Measurements from ENCODE around the gene ALG12. TPM values are rescaled to one million over a fixed set of nuclear protein-coding genes. Genes with fewer than 3 reads are reported as not detected.

The ALG12 gene
- total and polyA plus RNA-seq, 2 of the 4 experiments (the other 2 are of a cell fraction) = 7.2 to 10.9 TPM

DNA sequence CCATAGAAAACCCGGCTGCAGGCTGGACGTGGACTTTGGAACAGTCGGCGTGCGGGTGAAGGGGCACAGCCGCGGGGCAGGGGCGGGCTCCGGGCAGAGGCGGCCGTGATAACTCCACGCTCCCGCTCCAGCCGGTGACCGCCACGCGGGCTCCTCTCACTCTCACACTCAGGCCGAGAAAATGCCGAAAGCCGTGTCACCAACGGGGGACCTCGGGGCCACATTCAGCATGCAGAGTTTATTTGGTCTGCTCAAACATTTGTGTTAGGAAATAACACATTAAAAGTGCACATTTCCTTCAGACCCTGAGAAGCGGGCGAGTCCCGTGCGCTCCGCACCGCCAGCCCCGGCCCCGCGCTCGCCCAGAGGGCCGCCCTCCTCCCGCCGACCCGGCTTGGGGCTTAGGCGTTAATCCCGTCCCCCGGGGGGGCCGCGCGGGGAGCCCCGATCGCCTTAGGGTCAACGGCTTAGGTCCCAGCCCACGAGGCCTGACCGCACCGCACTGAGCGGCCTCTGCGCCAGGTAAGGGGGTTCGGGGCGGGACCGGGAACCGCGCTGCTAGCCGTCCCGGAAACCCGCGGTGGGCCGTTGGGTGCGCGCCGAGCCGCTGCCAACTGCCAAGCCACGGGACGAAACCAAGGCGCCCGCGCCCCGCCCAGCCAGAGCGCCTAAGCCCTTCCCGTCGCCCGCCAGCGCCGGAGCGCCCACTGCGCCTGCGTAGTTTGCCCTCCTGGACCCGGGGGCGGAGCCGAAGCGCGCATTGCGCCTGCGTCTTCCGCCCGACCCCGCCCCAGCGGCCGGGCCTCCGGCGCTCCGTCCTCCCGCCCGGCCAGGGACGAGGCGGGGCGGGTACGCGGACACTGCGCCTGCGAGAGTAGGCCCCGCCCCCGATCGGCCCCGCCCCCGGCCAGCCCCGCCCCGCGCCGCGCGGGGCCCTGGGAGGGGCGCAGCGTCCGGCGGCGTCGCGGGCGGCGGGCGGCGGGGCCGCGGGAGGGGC, 65.0 kb downstream of the ALG12 start, which contains the start of gene ZBED4:
Gene ZBED4, plus strand, starts transcription at position 947 of the 997 bp plus-strand sequence. CDS start 29,819 bp downstream, outside the sequence.
- WGBS, 2 experiments (ENCODE audit: extremely low coverage in 2 of 2, insufficient read length in 1 of 2) = 1% methylated on average over 39 of the region's 127 CpGs; no CpG with 5 or more reads in 1 of the 2 experiments
- H3K18ac ChIP-seq (ENCODE audit: low read depth, low read length) = peak within 1 kb of the TSS; percentile 14; the same call in 1 of the 2 replicates
- H4K8ac ChIP-seq (ENCODE audit: low read depth in 2 of 2, low read length in 2 of 2) = peak within 1 kb of the TSS; percentile 91 to 96
- H3K36me3 ChIP-seq (ENCODE audit: control insufficient read depth, insufficient read depth, low read length) = peaks cover 5% of the 10 kb centered on the region
- dilution Hi-C loops (cut with HindIII; ENCODE audit: low sequenced_read_pairs, unreplicated experiment) (no loop called here), in situ Hi-C loops (cut with MboI; ENCODE audit: low sequenced_read_pairs) (no loop called here), intact Hi-C loops (cut with micrococcal nuclease) (no loop called here)
- peaks cover 6% of the 10 kb centered on the region for H3K4me1 ChIP-seq (ENCODE audit: control insufficient read depth, insufficient read depth, low read length)
- peaks cover 38% of the 10 kb centered on the region for H4K20me1 ChIP-seq (ENCODE audit: insufficient read depth, low read length)
- H2AK9ac ChIP-seq (replicated peaks; ENCODE audit: low read depth, low read length, poor library complexity) = peak within 1 kb of the TSS; percentile 96
- H3K4me2 ChIP-seq (ENCODE audit: low read depth, low read length) = peak within 1 kb of the TSS; percentile 94
- TF ChIP-seq MAZ (IDR thresholded peaks at IDR 0.05; ENCODE audit: borderline replicate concordance, low read depth, low read length) = peak; percentile 93
- no peak for TF ChIP-seq RCOR1 (IDR thresholded peaks at IDR 0.05; ENCODE audit: insufficient replicate concordance, low read length)
- peak; percentile 53; the same call in 1 of the 2 replicates for TF ChIP-seq POLR2A (IDR thresholded peaks at IDR 0.05; ENCODE audit: low read depth, low read length)
- TF ChIP-seq CEBPB (IDR thresholded peaks at IDR 0.05; ENCODE audit: low read depth, low read length) = no peak
- TF ChIP-seq, protein P1, sequence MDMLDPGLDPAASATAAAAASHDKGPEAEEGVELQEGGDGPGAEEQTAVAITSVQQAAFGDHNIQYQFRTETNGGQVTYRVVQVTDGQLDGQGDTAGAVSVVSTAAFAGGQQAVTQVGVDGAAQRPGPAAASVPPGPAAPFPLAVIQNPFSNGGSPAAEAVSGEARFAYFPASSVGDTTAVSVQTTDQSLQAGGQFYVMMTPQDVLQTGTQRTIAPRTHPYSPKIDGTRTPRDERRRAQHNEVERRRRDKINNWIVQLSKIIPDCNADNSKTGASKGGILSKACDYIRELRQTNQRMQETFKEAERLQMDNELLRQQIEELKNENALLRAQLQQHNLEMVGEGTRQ (IDR thresholded peaks at IDR 0.05; ENCODE audit: low read depth, low read length) = peak; percentile 21; the same call in 1 of the 2 replicates
- TF ChIP-seq MXI1 (IDR thresholded peaks at IDR 0.05; ENCODE audit: borderline replicate concordance, low read depth, low read length) = peak; percentile 18; the same call in 1 of the 2 replicates
- H3K4me3 ChIP-seq (ENCODE audit: insufficient read depth, low read depth, low read length) = peak within 1 kb of the TSS; percentile 78
- POLR2A ChIA-PET (ENCODE audit: unreplicated experiment) = no interaction called here
- peak within 1 kb of the TSS; percentile 80; the same call in 1 of the 2 replicates for H2AK5ac ChIP-seq (ENCODE audit: low read depth, low read length)
- H3K27me3 ChIP-seq (ENCODE audit: control insufficient read depth, insufficient read depth, low read length) = peaks cover 27% of the 10 kb centered on the region
- peak within 1 kb of the TSS; percentile 87 for H2BK5ac ChIP-seq (ENCODE audit: low read depth, low read length, poor library complexity, severe bottlenecking)
- H3K56ac ChIP-seq (ENCODE audit: extremely low read depth, insufficient read depth, low read length) = peak within 1 kb of the TSS; percentile 56
- no peak within 1 kb of the TSS for H2BK20ac ChIP-seq (ENCODE audit: low read depth, low read length)
- ATAC-seq (ENCODE audit: low read depth) (peak; percentile 92), DNase-seq (peak; percentile 94)
- peak within 1 kb of the TSS; percentile 83 for H3K27ac ChIP-seq (ENCODE audit: insufficient read depth, low read length)
- H2AFZ ChIP-seq (replicated peaks; ENCODE audit: low read length, poor library complexity) = peak within 1 kb of the TSS; percentile 99
- no peaks in the 10 kb centered on the region; the same call in 1 of the 2 replicates for H3K9me1 ChIP-seq (ENCODE audit: insufficient read depth, low read length)
- BruUV-seq (replicated peaks) = no TSS peak
- peak within 1 kb of the TSS; percentile 89 for H3K14ac ChIP-seq (replicated peaks; ENCODE audit: low read depth, low read length)
- H3K9me3 ChIP-seq (ENCODE audit: control insufficient read depth, insufficient read depth, low read length) = no peaks in the 10 kb centered on the region
- H3K9ac ChIP-seq (ENCODE audit: low read depth, low read length) = peak within 1 kb of the TSS; percentile 77
- H3K23ac ChIP-seq (ENCODE audit: low read depth, low read length) = peak within 1 kb of the TSS; percentile 96
- peak within 1 kb of the TSS; percentile 73; the same call in 1 of the 2 replicates for H4K5ac ChIP-seq (ENCODE audit: low read depth, low read length)
- H2BK120ac ChIP-seq (ENCODE audit: low read depth, low read length) = peak within 1 kb of the TSS; percentile 64
- CTCF ChIA-PET = no interaction called here
- H4K91ac ChIP-seq (ENCODE audit: insufficient read depth, low read depth, low read length) = peak within 1 kb of the TSS; percentile 87; the same call in 1 of the 2 replicates
- H2BK15ac ChIP-seq (ENCODE audit: low read depth, low read length) = no peak within 1 kb of the TSS
- H3K79me1 ChIP-seq (ENCODE audit: low read depth in 1 of 2, low read length in 2 of 2) = peaks cover 8 to 31% of the 10 kb centered on the region in 2 experiments; a peak in 3 of 4 replicates
- peak within 1 kb of the TSS; percentile 79 for H3K4ac ChIP-seq (ENCODE audit: low read depth, low read length)

Data from IMR-90 (cell line).